ENCODE results near the gene RAMP3.

GRCh38 chr7:45181286-45181960, 23.8 kb downstream of the RAMP3 start:
- TF ChIP-seq CTCF (conservative IDR thresholded peaks at IDR 0.05; ENCODE audit: low read depth, low read length) (no peak), EZH2 (IDR thresholded peaks at IDR 0.05; ENCODE audit: borderline replicate concordance, low read depth, low read length, poor library complexity, severe bottlenecking) (no peak)
